K562 (cell line): ENCODE measurements around the gene ACP6. TPM values are rescaled to one million over a fixed set of nuclear protein-coding genes. Genes with fewer than 3 reads are reported as not detected.

Source experiments
- ATAC-seq: fragments of 200-7000 bp; cut with Tn5 transposase; 3 replicates; pipeline ENCODE4 v1.9.1; 2020; ENCODE audit warnings: moderate library complexity
- BruUV-seq: library from RNA; stranded (reverse); fragments of 400-500 nt; replicated peaks from 2 replicates; lab custom pipeline; 2021; lab: Mats Ljungman, UMichigan
- CTCF ChIA-PET: fragments of 300-600 bp; formaldehyde crosslinking; extraction: SDS; loops from one replicate; lab custom pipeline; 2021; ENCODE audit warnings: low intra/inter-chr PET ratio; lab: Yijun Ruan, JAX
- POLR2A ChIA-PET: fragments of 300-600, 350-650 bp; sonication (Branson Sonifier 250); formaldehyde crosslinking; extraction: SDS; loops from one replicate; lab custom pipeline; 2021; ENCODE audit warnings: antibody characterized with exemption, inconsistent platforms; lab: Yijun Ruan, JAX
- DNase-seq, 4 experiments: peaks; one replicate each; pipeline versions ENCODE4 v3.0.0 to v3.0.0-alpha.2; 2011 to 2018; ENCODE audit warnings: low spot score in 3 of 4, mixed read lengths in 3 of 4; ENCODE audit errors: extremely low read depth in 1 of 4
- FAIRE-seq: peaks from 2 replicates; lab custom pipeline; 2011; peaks lifted over from hg19 to GRCh38; lab: Jason Lieb, UNC
- H2AFZ ChIP-seq: 2 replicates; pipeline ENCODE4 v1.6.0; 2011; ENCODE audit warnings: low read depth, low read length, control low read depth, inconsistent platforms
- H3K27ac ChIP-seq: fragments of 200-600 bp; 3 replicates; pipeline ENCODE4 v1.8.0; 2011; ENCODE audit warnings: low read depth, mild to moderate bottlenecking, control low read depth, inconsistent platforms, low read length, moderate library complexity, mixed read lengths; ENCODE audit errors: extremely low read depth
- H3K27me3 ChIP-seq, 2 experiments: fragments of 300-600 bp in 1 of 2; 2 replicates in 1 of 2; 3 replicates in 1 of 2; pipeline versions ENCODE4 v1.6.0 to v1.8.0; 2011; ENCODE audit warnings: inconsistent platforms in 2 of 2, low read length in 2 of 2, mild to moderate bottlenecking in 1 of 2, mixed read lengths in 1 of 2, moderate library complexity in 1 of 2; ENCODE audit not compliant: control insufficient read depth in 2 of 2, insufficient read depth in 2 of 2
- H3K36me3 ChIP-seq: fragments of 300-600 bp; 3 replicates; pipeline ENCODE4 v1.8.0; 2011; ENCODE audit warnings: mild to moderate bottlenecking, low read length, inconsistent platforms; ENCODE audit not compliant: control insufficient read depth, insufficient read depth
- H3K4me1 ChIP-seq, 2 experiments: fragments of 200-600 bp in 1 of 2; replicated peaks in 1 of 2; 2 replicates in 1 of 2; 3 replicates in 1 of 2; pipeline versions ENCODE4 v1.5.1 to v1.8.0; 2011; ENCODE audit warnings: inconsistent platforms in 2 of 2, low read length in 2 of 2, mild to moderate bottlenecking in 1 of 2, mixed read lengths in 1 of 2, moderate library complexity in 1 of 2; ENCODE audit not compliant: control insufficient read depth in 2 of 2, insufficient read depth in 2 of 2
- H3K4me2 ChIP-seq: 2 replicates; pipeline ENCODE4 v1.6.1; 2011; ENCODE audit warnings: low read length, control low read depth, inconsistent platforms, mixed read lengths; ENCODE audit not compliant: insufficient read depth
- H3K4me3 ChIP-seq: fragments of 200-600 bp; sonication (generic), shearing (Covaris generic); 2 replicates; pipeline ENCODE4 v1.5.1; 2016; ENCODE audit warnings: control low read depth, inconsistent platforms
- H3K79me2 ChIP-seq: fragments of 200-600 bp; 3 replicates; pipeline ENCODE4 v1.8.0; 2011; ENCODE audit warnings: low read length, inconsistent platforms; ENCODE audit not compliant: control insufficient read depth, insufficient read depth
- H3K9ac ChIP-seq, 2 experiments: 2 replicates each; pipeline versions ENCODE4 v1.6.0 to v1.6.1; 2011; ENCODE audit warnings: low read depth in 2 of 2, low read length in 2 of 2, control low read depth in 1 of 2, inconsistent platforms in 1 of 2, mild to moderate bottlenecking in 1 of 2, mixed read lengths in 1 of 2; ENCODE audit not compliant: insufficient read depth in 1 of 2
- H3K9me1 ChIP-seq: one replicate; pipeline ENCODE4 v1.6.0; 2011; ENCODE audit warnings: inconsistent platforms, mild to moderate bottlenecking, low read length, moderate library complexity; ENCODE audit not compliant: control insufficient read depth, insufficient read depth
- H3K9me3 ChIP-seq: replicated peaks from 2 replicates; pipeline ENCODE4 v1.5.1; 2011; ENCODE audit warnings: low read depth, low read length, inconsistent platforms; ENCODE audit not compliant: control insufficient read depth, insufficient read depth
- H4K20me1 ChIP-seq: replicated peaks from 2 replicates; pipeline ENCODE4 v1.6.1; 2011; ENCODE audit warnings: low read length, inconsistent platforms, mixed read lengths; ENCODE audit not compliant: control insufficient read depth, insufficient read depth
- C11orf30 ChIP-seq: fragments of 450-650 bp; IDR thresholded peaks from 2 replicates; pipeline ENCODE4 v1.6.1; 2016; ENCODE audit warnings: low read depth, mild to moderate bottlenecking
- CREB3 ChIP-seq: fragments of 450-650 bp; conservative IDR thresholded peaks from 2 replicates; pipeline ENCODE4 v1.6.1; 2016; ENCODE audit warnings: missing genetic modification characterization, low read depth, mild to moderate bottlenecking, missing compliant biosample characterization, moderate library complexity
- FOXM1 ChIP-seq, 2 experiments: fragments of 450-650 bp in 1 of 2; sonication (generic) in 1 of 2; formaldehyde crosslinking in 1 of 2; IDR thresholded peaks; 2 replicates each; pipeline versions ENCODE4 v1.6.1 to v1.9.0; 2017 to 2022; ENCODE audit warnings: low read depth in 2 of 2, mild to moderate bottlenecking in 2 of 2, missing genetic modification reagents in 1 of 2, moderate library complexity in 1 of 2
- MAFF ChIP-seq: IDR thresholded peaks from 2 replicates; pipeline ENCODE4 v1.6.1; 2012; ENCODE audit warnings: low read length, improper control_type of control experiment
- MAFG ChIP-seq: fragments of 450-650 bp; conservative IDR thresholded peaks from 2 replicates; pipeline ENCODE4 v1.6.1; 2016; ENCODE audit warnings: missing genetic modification characterization, missing compliant biosample characterization
- MAFK ChIP-seq: IDR thresholded peaks from 2 replicates; pipeline ENCODE4 v1.6.1; 2011; ENCODE audit warnings: low read length, improper control_type of control experiment
- NFE2 ChIP-seq: IDR thresholded peaks from 2 replicates; pipeline ENCODE4 v1.6.1; 2014; ENCODE audit warnings: antibody characterized with exemption, low read depth
- NFE2L1 ChIP-seq: fragments of 450-650 bp; IDR thresholded peaks from 2 replicates; pipeline ENCODE4 v1.6.1; 2016; ENCODE audit warnings: missing genetic modification characterization, low read depth, mild to moderate bottlenecking, missing compliant biosample characterization, moderate library complexity, borderline replicate concordance
- SNAPC5 ChIP-seq: fragments of 250-450 bp; sonication (Bioruptor Pico); IDR thresholded peaks from 2 replicates; pipeline ENCODE4 v1.8.0; 2021; ENCODE audit warnings: moderate library complexity, mild to moderate bottlenecking, inconsistent platforms
- TSC22D4 ChIP-seq: fragments of 450-650 bp; IDR thresholded peaks from 2 replicates; pipeline ENCODE4 v1.6.1; 2016; ENCODE audit warnings: missing genetic modification characterization, missing biosample characterization, control low read depth
- ZNF197 ChIP-seq: fragments of 200-800 bp; sonication (Bioruptor generic); IDR thresholded peaks from 2 replicates; pipeline ENCODE4 v1.6.1; 2016; ENCODE audit warnings: low read depth, missing genetic modification characterization, missing compliant biosample characterization
- ZNF316 ChIP-seq: fragments of 450-650 bp; IDR thresholded peaks from 2 replicates; pipeline ENCODE4 v1.6.1; 2016
- WGBS: fragments of 100-300 bp; shearing (Covaris generic); methylation state at CpG from one replicate; pipeline ENCODE4 v1.1.6; 2016; ENCODE audit warnings: low coverage, mixed read lengths; ENCODE audit not compliant: insufficient coverage; ENCODE audit errors: missing lambda C conversion rate; 5-methylcytosine and 5-hydroxymethylcytosine counted together
- in situ Hi-C: fragments of 300-500 bp; cut with MboI; formaldehyde crosslinking; loops from 4 replicates; pipeline ENCODE4 v1.15.0; 2018; ENCODE audit warnings: inconsistent platforms, mixed read lengths
- intact Hi-C: fragments of 100-400 bp; cut with micrococcal nuclease; formaldehyde crosslinking; loops from 2 replicates; pipeline ENCODE4 v1.14.2; 2022
- polyA plus RNA-seq, 8 experiments: library from polyadenylated mRNA; depleted of rRNA in 4 of 8; stranded (reverse) in 5 of 8; unstranded in 3 of 8; fragments of >200 nt; fragmentation: Nextera tagmentation in 2 of 8; fragmentation: Illumina TruSeq in 1 of 8; extraction: Ambion mirVana in 2 of 8; extraction: Trizol in 1 of 8; gene quantifications; 2 replicates each; pipeline versions ENCODE4 v1.2.1 to v1.2.3, GENCODE V29; 2011 to 2014; ENCODE audit warnings: inconsistent platforms in 1 of 8, missing spikeins in 1 of 8
- total RNA-seq, 7 experiments: library from RNA; depleted of rRNA in 6 of 7; stranded (reverse); fragments of >200 nt in 6 of 7; fragmentation: Illumina TruSeq in 2 of 7; extraction: Trizol in 2 of 7; gene quantifications; 2 replicates each; pipeline versions ENCODE4 v1.2.1 to v1.2.3, GENCODE V29; 2011 to 2021; ENCODE audit warnings: low replicate concordance in 1 of 7
- TF ChIP-seq, protein P1 (sequence below), 3 experiments: IDR thresholded peaks in 2 of 3; conservative IDR thresholded peaks in 1 of 3; 2 replicates each; pipeline ENCODE4 v1.5.1; 2011 to 2012; ENCODE audit warnings: low read length in 3 of 3, mild to moderate bottlenecking in 3 of 3, control low read depth in 2 of 3, improper control_type of control experiment in 1 of 3, inconsistent platforms in 1 of 3, low read depth in 1 of 3, mixed read lengths in 1 of 3, moderate library complexity in 1 of 3; ENCODE audit not compliant: insufficient read depth in 2 of 3

The ACP6 gene
- total and polyA plus RNA-seq, 9 of the 15 experiments (the other 6 are each of a cell fraction or from before 2014, with no cell fraction given): 0.05 to 1.4 (median 0.49) TPM

DNA sequence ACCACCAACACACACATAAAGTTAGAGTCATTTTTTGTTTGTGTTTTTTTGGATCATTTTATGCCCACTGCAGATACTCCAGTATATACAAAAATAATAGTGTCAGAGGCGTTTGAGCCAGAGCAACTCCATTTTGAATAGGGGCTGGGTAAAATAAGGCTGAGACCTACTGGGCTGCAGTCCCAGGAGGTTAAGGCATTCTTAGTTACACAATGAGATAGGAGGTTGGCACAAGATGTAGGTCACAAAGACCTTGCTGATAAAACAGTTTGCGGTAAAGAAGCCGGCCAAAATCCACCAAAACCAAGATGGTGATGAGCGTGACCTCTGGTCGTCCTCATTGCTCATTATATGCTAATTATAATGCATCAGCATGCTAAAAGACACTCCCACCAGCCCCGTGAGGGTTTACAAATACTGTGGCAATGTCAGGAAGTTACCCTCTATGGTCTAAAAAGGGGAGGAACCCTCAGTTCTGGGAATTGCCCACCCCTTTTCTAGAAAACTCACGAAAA is 49.4 kb upstream of the ACP6 start (continued):
- TF ChIP-seq CREB3 (tag): no peak

GRCh38 chr1:147719029-147719698 is 48.8 kb upstream of the ACP6 start:
- in situ Hi-C loops (no loop called here), intact Hi-C loops (no loop called here)
- H3K4me3 ChIP-seq: no peak overlapping the region
- no peak for FAIRE-seq
- H3K27ac ChIP-seq: no peak overlapping the region
- no peak for DNase-seq
- no peak for TF ChIP-seq FOXM1 (IDR thresholded peaks at IDR 0.05; ENCODE audit: low read depth)
- TF ChIP-seq FOXM1 (CRISPR knock-in tag; IDR thresholded peaks at IDR 0.05; ENCODE audit: low read depth): no peak
- TF ChIP-seq NFE2L1 (tag): peak; percentile 58
- TF ChIP-seq, protein P1, sequence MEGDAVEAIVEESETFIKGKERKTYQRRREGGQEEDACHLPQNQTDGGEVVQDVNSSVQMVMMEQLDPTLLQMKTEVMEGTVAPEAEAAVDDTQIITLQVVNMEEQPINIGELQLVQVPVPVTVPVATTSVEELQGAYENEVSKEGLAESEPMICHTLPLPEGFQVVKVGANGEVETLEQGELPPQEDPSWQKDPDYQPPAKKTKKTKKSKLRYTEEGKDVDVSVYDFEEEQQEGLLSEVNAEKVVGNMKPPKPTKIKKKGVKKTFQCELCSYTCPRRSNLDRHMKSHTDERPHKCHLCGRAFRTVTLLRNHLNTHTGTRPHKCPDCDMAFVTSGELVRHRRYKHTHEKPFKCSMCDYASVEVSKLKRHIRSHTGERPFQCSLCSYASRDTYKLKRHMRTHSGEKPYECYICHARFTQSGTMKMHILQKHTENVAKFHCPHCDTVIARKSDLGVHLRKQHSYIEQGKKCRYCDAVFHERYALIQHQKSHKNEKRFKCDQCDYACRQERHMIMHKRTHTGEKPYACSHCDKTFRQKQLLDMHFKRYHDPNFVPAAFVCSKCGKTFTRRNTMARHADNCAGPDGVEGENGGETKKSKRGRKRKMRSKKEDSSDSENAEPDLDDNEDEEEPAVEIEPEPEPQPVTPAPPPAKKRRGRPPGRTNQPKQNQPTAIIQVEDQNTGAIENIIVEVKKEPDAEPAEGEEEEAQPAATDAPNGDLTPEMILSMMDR (IDR thresholded peaks at IDR 0.05 in 2 of 3, conservative IDR thresholded peaks at IDR 0.05 in 1 of 3; ENCODE audit: insufficient read depth in 2 of 3, low read depth in 1 of 3, low read length in 3 of 3): no peak
- TF ChIP-seq MAFG (tag): peak; percentile 82
- TF ChIP-seq TSC22D4 (tag): no peak
- peak; percentile 20; the same call in 1 of the 2 replicates for TF ChIP-seq MAFK
- peak; percentile 36; the same call in 1 of the 2 replicates for TF ChIP-seq MAFF
- TF ChIP-seq ZNF316: peak; percentile 44; the same call in 1 of the 2 replicates
- peak; percentile 68 for TF ChIP-seq NFE2
- TF ChIP-seq C11orf30: peak; percentile 52; the same call in 1 of the 2 replicates
- no peak for TF ChIP-seq ZNF197
- TF ChIP-seq SNAPC5 (CRISPR knock-in tag): no peak
- peaks cover 5% of the 10 kb centered on the region; the same call in 1 of the 2 replicates for H4K20me1 ChIP-seq
- no peaks in the 10 kb centered on the region for H3K4me1 ChIP-seq
- H2AFZ ChIP-seq: no peak overlapping the region
- 6% methylated on average over 7 of the region's 7 CpGs for WGBS
- POLR2A ChIA-PET: no interaction called here
- no peak for ATAC-seq
- H3K9me1 ChIP-seq: no peaks in the 10 kb centered on the region
- H3K79me2 ChIP-seq: no peaks in the 10 kb centered on the region
- no peak overlapping the region for H3K9ac ChIP-seq
- H3K4me2 ChIP-seq: no peak overlapping the region
- peaks cover 0 to 38% of the 10 kb centered on the region in 2 experiments; a peak in 3 of 5 replicates for H3K27me3 ChIP-seq
- H3K9me3 ChIP-seq: no peaks in the 10 kb centered on the region
- CTCF ChIA-PET: no interaction called here
- no peaks in the 10 kb centered on the region for H3K36me3 ChIP-seq
- BruUV-seq: no TSS peak
